Naive thymus-derived CD8-positive, alpha-beta T cell (primary cell): Measurements from ENCODE around the gene CCDC182. TPM values are rescaled to one million over a fixed set of nuclear protein-coding genes. Genes with fewer than 3 reads are reported as not detected.

ENCODE experiments used
- ATAC-seq, 2 donors: fragments of 150-1000 bp; cut with Tn5 transposase in 1 of 2; sonication (Bioruptor Pico), chemical (Tn5 transposase) in 1 of 2; 1 replicate in 1 of 2; 2 replicates in 1 of 2; pipeline ENCODE4 v1.10.0; 2021; ENCODE audit warnings: mild to moderate bottlenecking in 2 of 2, moderate library complexity in 2 of 2
- POLR2A ChIA-PET: fragments of 350-600 bp; sonication (Branson Sonifier 250); formaldehyde crosslinking; loops from one replicate; lab custom pipeline; 2021; ENCODE audit warnings: antibody characterized with exemption; lab: Charles Lee
- DNase-seq, 10 donors: peaks; one replicate each; pipeline versions ENCODE4 v3.0.0 to v3.0.0-alpha.2; 2020 to 2022
- H3K27ac Mint-ChIP-seq, 10 donors: one replicate each; pipeline ENCODE4 v1.8.0; 2020 to 2022; ENCODE audit warnings: mild to moderate bottlenecking in 10 of 10, mixed read lengths in 10 of 10, moderate library complexity in 4 of 10, inconsistent platforms in 1 of 10
- H3K27me3 Mint-ChIP-seq, 5 donors: one replicate each; pipeline ENCODE4 v1.8.0; 2021 to 2022; ENCODE audit warnings: mixed read lengths in 5 of 5
- H3K36me3 Mint-ChIP-seq, 3 donors: one replicate each; pipeline ENCODE4 v1.8.0; 2020 to 2022; ENCODE audit warnings: mixed read lengths in 3 of 3, mild to moderate bottlenecking in 2 of 3, inconsistent platforms in 1 of 3
- H3K4me1 Mint-ChIP-seq, 4 donors: one replicate each; pipeline ENCODE4 v1.8.0; 2021 to 2022; ENCODE audit warnings: mixed read lengths in 4 of 4
- H3K4me3 Mint-ChIP-seq, 10 donors: one replicate each; pipeline ENCODE4 v1.8.0; 2020 to 2022; ENCODE audit warnings: mild to moderate bottlenecking in 10 of 10, mixed read lengths in 10 of 10, moderate library complexity in 6 of 10, inconsistent platforms in 1 of 10
- H3K9me3 Mint-ChIP-seq, 9 donors: one replicate each; pipeline ENCODE4 v1.8.0; 2020 to 2022; ENCODE audit warnings: mixed read lengths in 9 of 9, mild to moderate bottlenecking in 3 of 9, inconsistent platforms in 1 of 9, moderate library complexity in 1 of 9
- polyA plus RNA-seq, 3 donors: library from polyadenylated mRNA; unstranded; fragments of 300-500 nt; fragmentation: Illumina TruSeq; gene quantifications; one replicate each; pipeline ENCODE4 v1.2.3, GENCODE V29; 2021
- total RNA-seq, 8 experiments: library from RNA in 2 of 8; stranded (reverse) in 2 of 8; gene quantifications; one replicate each; pipeline ENCODE4 v1.2.3 and lab custom pipeline; 2021 to 2026

CCDC182 gene
- total RNA-seq: not detected
- not detected for polyA plus RNA-seq
- total RNA-seq (lab: John Stamatoyannopoulos, UW): 0 reads per million in 6 experiments

DNA sequence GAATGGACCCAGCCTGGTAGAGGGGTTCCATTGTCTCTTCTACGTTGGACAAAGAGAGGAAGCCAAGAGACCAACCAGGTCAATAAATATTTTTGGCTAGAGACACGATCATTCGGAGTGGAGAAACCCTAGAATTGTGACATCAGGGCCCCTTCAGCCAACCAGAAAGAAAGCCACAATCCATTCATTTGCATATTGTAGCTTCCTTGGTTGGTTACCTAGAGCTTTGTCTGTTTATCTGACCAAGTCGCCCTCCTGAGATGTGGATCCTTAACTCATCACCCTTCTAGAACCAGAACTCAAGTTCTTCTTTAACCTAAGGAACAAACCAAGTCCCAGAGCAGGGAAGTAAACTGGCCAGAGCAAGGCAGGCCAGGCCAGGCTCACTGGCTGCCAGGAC, at the start of gene CCDC182:
TSS of gene CCDC182 (minus strand) at position 58 of the 400 bp plus-strand sequence. CDS start at position 31, 27 bp downstream.
- H3K9me3 Mint-ChIP-seq: no peaks in the 10 kb centered on the region
- no peak within 1 kb of the TSS for H3K4me3 Mint-ChIP-seq
- ATAC-seq (no peak), DNase-seq (no peak)
- POLR2A ChIA-PET: no interaction called here
- peaks cover 0 to 2% (median 0%) of the 10 kb centered on the region in 5 donors for H3K27me3 Mint-ChIP-seq
- H3K4me1 Mint-ChIP-seq: peaks cover 10 to 15% (median 11%) of the 10 kb centered on the region in 4 donors
- peak within 1 kb of the TSS in 2 of 10 donors; percentile 12 to 78 for H3K27ac Mint-ChIP-seq
- H3K36me3 Mint-ChIP-seq: no peaks in the 10 kb centered on the region

DNA sequence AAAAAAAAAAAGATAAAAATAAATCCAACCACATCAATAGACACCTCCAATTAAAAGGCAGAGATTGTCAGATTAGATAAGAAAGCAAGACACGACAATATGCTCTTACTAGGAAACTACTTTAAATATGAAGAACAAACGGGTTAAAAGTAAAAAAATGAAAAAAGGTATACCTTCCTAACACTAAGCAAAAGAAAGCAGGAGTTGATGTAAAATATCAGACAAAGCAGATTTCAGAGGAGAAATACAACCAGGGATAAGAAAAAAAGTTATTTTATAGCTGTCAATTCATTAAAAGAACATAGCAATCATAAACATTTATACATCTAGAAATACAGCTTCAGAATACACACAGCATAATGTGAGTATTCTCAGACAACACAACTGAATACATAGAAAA, 49.7 kb upstream of the CCDC182 start:
- Mint-ChIP-seq H3K9me3 (peaks cover 0 to 2% (median 0%) of the 10 kb centered on the region in 9 donors), H3K27ac (no peak overlapping the region), H3K27me3 (peaks cover 0 to 13% (median 4%) of the 10 kb centered on the region in 5 donors), H3K4me3 (no peak overlapping the region), H3K36me3 (no peaks in the 10 kb centered on the region), H3K4me1 (peaks cover 2 to 12% (median 6%) of the 10 kb centered on the region in 4 donors)
- peak in 2 of 10 donors; percentile 11 to 32 for DNase-seq
- POLR2A ChIA-PET: interaction anchor here (0.6 kb wide), 1 partner anchor 386 kb away, joined by 4 read pairs; no protein-coding TSS in a partner anchor
- no peak for ATAC-seq

GRCh38 chr17:57788725-57789124, 43.6 kb upstream of the CCDC182 start:
- Mint-ChIP-seq H3K27me3 (peaks cover 8 to 35% (median 25%) of the 10 kb centered on the region in 5 donors), H3K4me3 (no peak overlapping the region), H3K9me3 (peaks cover 0 to 2% (median 0%) of the 10 kb centered on the region in 9 donors), H3K27ac (no peak overlapping the region), H3K36me3 (no peaks in the 10 kb centered on the region), H3K4me1 (peaks cover 0 to under 1% (median 0%) of the 10 kb centered on the region in 4 donors)
- DNase-seq: no peak
- POLR2A ChIA-PET: no interaction called here
- no peak for ATAC-seq

DNA sequence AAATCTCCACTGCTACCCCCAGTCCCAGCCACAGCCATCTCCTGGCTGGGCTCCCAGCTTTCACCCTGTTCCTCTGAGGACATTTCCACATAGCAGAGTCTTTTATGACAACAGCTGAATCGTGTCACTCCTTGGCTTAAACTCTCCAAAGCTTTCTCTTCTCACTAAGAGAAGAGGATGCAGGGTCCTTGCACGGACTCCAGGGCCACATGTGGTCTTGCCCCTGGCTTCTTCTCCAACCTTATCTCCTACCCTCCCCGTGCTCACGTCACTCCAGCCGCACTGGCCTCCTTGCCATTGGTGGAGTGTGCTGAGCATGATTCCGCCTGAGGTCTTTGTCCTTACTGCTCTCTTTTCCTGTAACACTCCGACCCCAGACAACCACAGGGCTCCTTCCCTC, 39.9 kb upstream of the CCDC182 start:
- DNase-seq (no peak), ATAC-seq (no peak)
- H3K4me1 Mint-ChIP-seq: peaks cover 0 to 7% (median 5%) of the 10 kb centered on the region in 4 donors
- H3K36me3 Mint-ChIP-seq: no peaks in the 10 kb centered on the region
- H3K27ac Mint-ChIP-seq: no peak overlapping the region
- H3K9me3 Mint-ChIP-seq: no peaks in the 10 kb centered on the region
- H3K27me3 Mint-ChIP-seq: peaks cover 4 to 25% (median 18%) of the 10 kb centered on the region in 5 donors
- POLR2A ChIA-PET: no interaction called here
- no peak overlapping the region for H3K4me3 Mint-ChIP-seq

GRCh38 chr17:57784226-57784895, 39.3 kb upstream of the CCDC182 start:
- DNase-seq (no peak), ATAC-seq (no peak)
- Mint-ChIP-seq H3K9me3 (no peaks in the 10 kb centered on the region), H3K4me3 (no peak overlapping the region), H3K4me1 (peaks cover 0 to 7% (median 5%) of the 10 kb centered on the region in 4 donors), H3K27ac (no peak overlapping the region), H3K27me3 (peaks cover under 1 to 25% (median 13%) of the 10 kb centered on the region in 5 donors), H3K36me3 (no peaks in the 10 kb centered on the region)
- POLR2A ChIA-PET: no interaction called here

GRCh38 chr17:57783338-57783742, 38.2 kb upstream of the CCDC182 start:
- peak; percentile 52 to 85 (median 78) for DNase-seq
- H3K4me3 Mint-ChIP-seq: no peak overlapping the region
- peaks cover 0 to 7% (median 5%) of the 10 kb centered on the region in 4 donors for H3K4me1 Mint-ChIP-seq
- POLR2A ChIA-PET: no interaction called here
- no peak overlapping the region for H3K27ac Mint-ChIP-seq
- H3K36me3 Mint-ChIP-seq: no peaks in the 10 kb centered on the region
- H3K9me3 Mint-ChIP-seq: no peaks in the 10 kb centered on the region
- peaks cover 0 to 19% (median 6%) of the 10 kb centered on the region in 5 donors for H3K27me3 Mint-ChIP-seq
- ATAC-seq: peak; percentile 97 to 98

DNA sequence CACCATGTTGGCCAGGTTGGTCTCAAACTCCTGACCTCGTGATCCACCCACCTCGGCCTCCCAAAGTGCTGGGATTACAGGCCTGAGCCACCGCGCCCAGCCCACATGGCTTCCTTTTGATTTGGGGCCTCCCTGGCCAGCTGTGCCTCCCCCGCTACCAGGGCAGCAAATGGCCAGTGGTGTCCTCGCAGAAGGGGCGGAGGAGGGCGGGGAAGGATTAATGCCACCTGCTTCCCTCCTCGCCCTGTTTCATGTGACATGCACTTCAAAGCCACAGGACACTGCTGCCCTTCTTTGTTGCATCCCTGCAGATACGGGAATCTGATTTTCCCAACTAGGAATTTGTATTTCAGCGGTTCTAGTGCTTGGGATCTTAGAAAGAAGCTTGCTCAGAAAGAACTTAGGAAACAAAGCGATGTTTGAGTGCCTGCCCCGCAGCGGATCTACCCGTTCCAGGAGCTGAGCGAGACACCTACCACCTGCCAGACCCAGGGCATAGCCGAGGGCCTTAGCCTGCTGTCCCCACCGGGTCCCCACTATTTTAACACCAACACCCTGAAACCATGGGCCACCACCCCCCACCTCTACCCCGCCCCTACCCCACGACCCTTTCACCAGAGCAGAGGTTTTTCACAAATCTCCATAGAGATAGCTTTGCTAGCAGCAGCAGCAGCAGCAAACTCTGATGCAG, 37.7 kb upstream of the CCDC182 start:
- ATAC-seq: no peak
- Mint-ChIP-seq H3K4me3 (peak overlapping the region in 1 of 10 donors; percentile 3), H3K36me3 (no peaks in the 10 kb centered on the region), H3K9me3 (no peaks in the 10 kb centered on the region), H3K27ac (no peak overlapping the region), H3K27me3 (peaks cover 0 to 14% (median 5%) of the 10 kb centered on the region in 5 donors), H3K4me1 (peaks cover 0 to 7% (median 5%) of the 10 kb centered on the region in 4 donors)
- POLR2A ChIA-PET: interaction anchor here (0.6 kb wide), 1 partner anchor 42 kb away, joined by 5 read pairs; no protein-coding TSS in a partner anchor
- DNase-seq: no peak

DNA sequence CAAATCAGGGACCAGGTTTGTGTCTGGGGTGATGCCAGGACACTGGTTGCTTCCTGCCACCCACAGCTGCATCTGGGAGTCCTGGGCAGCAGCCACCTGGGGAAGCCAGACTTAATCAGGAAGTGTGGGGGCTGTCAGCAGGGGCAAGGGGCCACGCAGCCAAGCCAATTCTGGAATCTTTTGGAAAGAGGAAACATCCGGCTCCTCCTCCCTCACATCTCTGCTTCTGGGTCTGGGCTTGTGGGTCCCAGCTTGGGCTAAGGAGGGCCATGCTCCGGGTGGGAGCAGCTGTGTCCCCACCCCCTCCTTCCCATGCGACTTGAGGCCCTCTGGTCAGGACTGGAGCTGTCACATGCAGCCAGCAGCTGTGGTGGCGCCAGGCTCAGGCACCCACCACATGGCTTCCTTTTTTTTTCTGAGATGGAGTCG, 37.0 kb upstream of the CCDC182 start:
- POLR2A ChIA-PET: interaction anchor here (0.6 kb wide), 1 partner anchor 43 kb away, joined by 5 read pairs; no protein-coding TSS in a partner anchor
- ATAC-seq (no peak), DNase-seq (no peak)
- Mint-ChIP-seq H3K36me3 (no peaks in the 10 kb centered on the region), H3K27me3 (peaks cover 0 to 7% (median 2%) of the 10 kb centered on the region in 5 donors), H3K27ac (no peak overlapping the region), H3K4me1 (peaks cover 0 to 7% (median 5%) of the 10 kb centered on the region in 4 donors), H3K4me3 (no peak overlapping the region), H3K9me3 (no peaks in the 10 kb centered on the region)

DNA sequence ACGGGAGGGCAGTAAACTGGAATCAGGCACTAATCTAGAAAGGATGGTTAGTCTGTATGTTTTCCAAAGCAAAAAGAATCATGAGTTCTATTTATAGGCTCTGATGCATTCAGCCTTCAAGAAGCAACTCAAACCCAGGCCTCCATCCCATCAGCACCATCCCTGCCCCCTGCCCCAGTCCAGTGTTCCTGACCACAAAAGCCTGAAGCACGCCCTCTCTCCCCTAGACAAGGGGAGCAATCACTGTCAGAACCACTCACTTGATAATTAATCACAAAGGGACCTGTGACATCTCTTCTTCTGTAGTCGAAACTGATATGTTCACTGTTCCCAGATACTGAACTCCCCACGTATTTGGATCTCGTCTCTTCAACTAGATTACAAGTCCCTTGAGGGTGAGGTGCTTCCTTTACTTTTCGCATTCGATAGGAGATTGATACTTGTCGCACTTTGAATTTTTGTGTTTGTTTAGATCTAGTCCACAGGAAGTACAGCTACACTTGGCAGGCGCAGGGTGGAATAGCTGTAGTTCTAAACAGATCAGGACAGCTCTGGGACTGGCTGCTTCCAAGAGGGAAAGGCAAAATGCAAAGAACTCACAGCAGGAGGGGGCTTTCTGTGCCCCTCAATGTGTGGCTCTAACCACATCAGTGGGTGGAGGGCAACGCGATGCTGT, 36.4 kb upstream of the CCDC182 start:
- POLR2A ChIA-PET: no interaction called here
- no peak for ATAC-seq
- DNase-seq: no peak
- no peaks in the 10 kb centered on the region for H3K36me3 Mint-ChIP-seq
- no peak overlapping the region for H3K4me3 Mint-ChIP-seq
- peaks cover 0 to 7% (median 5%) of the 10 kb centered on the region in 4 donors for H3K4me1 Mint-ChIP-seq
- H3K9me3 Mint-ChIP-seq: no peaks in the 10 kb centered on the region
- peak overlapping the region in 1 of 10 donors; percentile 23 for H3K27ac Mint-ChIP-seq
- H3K27me3 Mint-ChIP-seq: peaks cover 0 to 6% (median 1%) of the 10 kb centered on the region in 5 donors

DNA sequence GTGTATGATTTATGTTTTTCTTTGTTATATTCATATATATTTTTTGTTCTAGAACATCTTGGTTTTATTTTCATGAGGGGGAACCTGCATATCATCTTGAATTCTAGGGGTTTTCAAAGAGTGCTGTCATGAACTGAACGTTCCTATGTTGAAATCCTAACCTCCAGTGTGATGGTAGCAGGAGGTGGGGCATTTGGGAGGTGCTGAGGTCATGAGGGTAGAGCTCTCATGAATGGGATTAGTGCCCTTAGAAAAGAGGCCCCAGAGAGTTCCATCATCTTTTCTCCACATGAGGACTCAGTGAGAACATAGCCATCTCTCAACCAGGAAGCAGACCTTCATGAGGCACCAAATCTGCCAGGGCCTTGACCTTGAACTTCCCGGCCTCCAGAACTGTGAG, 34.6 kb upstream of the CCDC182 start:
- H3K4me1 Mint-ChIP-seq: peaks cover 0 to 7% (median 5%) of the 10 kb centered on the region in 4 donors
- no peaks in the 10 kb centered on the region for H3K9me3 Mint-ChIP-seq
- H3K4me3 Mint-ChIP-seq: no peak overlapping the region
- no peaks in the 10 kb centered on the region for H3K36me3 Mint-ChIP-seq
- POLR2A ChIA-PET: no interaction called here
- H3K27me3 Mint-ChIP-seq: peaks cover 0 to 6% (median 4%) of the 10 kb centered on the region in 5 donors
- ATAC-seq (no peak), DNase-seq (no peak)
- peak overlapping the region in 1 of 10 donors; percentile 56 for H3K27ac Mint-ChIP-seq

- H3K4me1 Mint-ChIP-seq: peaks cover 0 to 8% (median 5%) of the 10 kb centered on the region in 4 donors
- H3K27ac Mint-ChIP-seq: no peak overlapping the region
- no peaks in the 10 kb centered on the region for H3K9me3 Mint-ChIP-seq
- DNase-seq (no peak), ATAC-seq (no peak)
- no peaks in the 10 kb centered on the region for H3K36me3 Mint-ChIP-seq
- POLR2A ChIA-PET: no interaction called here
- H3K27me3 Mint-ChIP-seq: peaks cover 3 to 15% (median 6%) of the 10 kb centered on the region in 5 donors
- H3K4me3 Mint-ChIP-seq: no peak overlapping the region
Measured at GRCh38 chr17:57778306-57778705, 33.2 kb upstream of the CCDC182 start.

DNA sequence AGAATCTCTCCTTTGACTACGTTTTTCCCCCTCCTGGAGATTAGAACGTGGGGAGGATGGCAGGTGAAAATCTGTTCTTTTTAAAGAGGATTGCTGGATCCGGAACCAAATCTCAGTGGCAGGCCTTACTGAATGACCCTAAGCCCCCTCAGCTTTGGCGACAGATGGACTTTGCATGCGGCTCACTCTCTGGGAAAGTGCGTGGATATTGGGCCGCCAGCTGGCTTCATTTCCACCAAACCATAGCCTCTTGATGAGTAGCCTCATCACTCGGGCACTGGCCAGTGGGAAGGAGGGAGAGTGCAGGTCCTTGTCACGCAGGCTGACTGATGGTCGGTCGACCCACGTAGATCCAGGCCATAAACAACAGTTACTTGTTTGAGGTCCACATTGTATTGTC, 31.3 kb upstream of the CCDC182 start:
- Mint-ChIP-seq H3K27me3 (peaks cover 10 to 24% (median 20%) of the 10 kb centered on the region in 5 donors), H3K9me3 (no peaks in the 10 kb centered on the region), H3K4me3 (no peak overlapping the region), H3K27ac (no peak overlapping the region), H3K4me1 (peaks cover 0 to 2% (median 0%) of the 10 kb centered on the region in 4 donors), H3K36me3 (no peaks in the 10 kb centered on the region)
- ATAC-seq: no peak
- POLR2A ChIA-PET: no interaction called here
- no peak for DNase-seq
